Dedifferentiated amniotic fluid mesenchymal stem cell (primary cell): ENCODE data around the gene PSPC1.
"Not testable (repeated sequence)": the region's sequence is repeated elsewhere in the genome, so short reads cannot be mapped to it uniquely, and the experiment has no call there.

Experiments used
- DNase-seq: peaks from one replicate; pipeline ENCODE4 v3.0.0-alpha.2; 2016; ENCODE audit errors: extremely low spot score

The PSPC1 gene

GRCh38 chr13:19763618-19764017, 19.1 kb downstream of the PSPC1 start:
- DNase-seq: no peak

GRCh38 chr13:19759669-19760068, 23.1 kb downstream of the PSPC1 start:
- DNase-seq: no peak

- DNase-seq: no peak
Observed at GRCh38 chr13:19742643-19743042, 40.1 kb downstream of the PSPC1 start.

GRCh38 chr13:19737844-19738557, 44.7 kb downstream of the PSPC1 start:
- DNase-seq: no peak

- no peak for DNase-seq
Observed at GRCh38 chr13:19726611-19727010, 56.1 kb downstream of the PSPC1 start.

- no peak for DNase-seq
Observed at GRCh38 chr13:19725320-19725719, 57.4 kb downstream of the PSPC1 start.

- DNase-seq: no peak
Observed at GRCh38 chr13:19720039-19720438, 62.7 kb downstream of the PSPC1 start.

GRCh38 chr13:19713186-19713965, 69.4 kb downstream of the PSPC1 start:
- no peak for DNase-seq

- DNase-seq: not testable (repeated sequence)
Observed at GRCh38 chr13:19709782-19710181, 73.0 kb downstream of the PSPC1 start.

GRCh38 chr13:19709039-19709438, 73.7 kb downstream of the PSPC1 start:
- DNase-seq: not testable (repeated sequence)

- DNase-seq: not testable (repeated sequence)
Observed at GRCh38 chr13:19704256-19704655, 78.5 kb downstream of the PSPC1 start.

GRCh38 chr13:19701619-19702018, 81.1 kb downstream of the PSPC1 start:
- DNase-seq: not testable (repeated sequence)

- DNase-seq: not testable (repeated sequence)
Observed at GRCh38 chr13:19700963-19701362, 81.8 kb downstream of the PSPC1 start.

GRCh38 chr13:19695829-19696228, 86.9 kb downstream of the PSPC1 start:
- DNase-seq: no peak

GRCh38 chr13:19695428-19695827, 87.3 kb downstream of the PSPC1 start:
- no peak for DNase-seq

- DNase-seq: not testable (repeated sequence)
Observed at GRCh38 chr13:19691447-19691846, 91.3 kb downstream of the PSPC1 start.

GRCh38 chr13:19685437-19685836, 97.3 kb downstream of the PSPC1 start:
- no peak for DNase-seq

- DNase-seq: no peak
Observed at GRCh38 chr13:19685034-19685433, 97.7 kb downstream of the PSPC1 start.

- DNase-seq: no peak
Observed at GRCh38 chr13:19681517-19681916, 101.2 kb downstream of the PSPC1 start.

- no peak for DNase-seq
Observed at GRCh38 chr13:19680751-19681150, 102.0 kb downstream of the PSPC1 start.

- DNase-seq: no peak
Observed at GRCh38 chr13:19676168-19676567, 106.6 kb downstream of the PSPC1 start.

- no peak for DNase-seq
Observed at GRCh38 chr13:19674898-19675297, 107.8 kb downstream of the PSPC1 start.
